Measurements from ENCODE around the gene STN1. TPM values are rescaled to one million over a fixed set of nuclear protein-coding genes. Genes with fewer than 3 reads are reported as not detected.

Gene STN1
- total and polyA plus RNA-seq, 4 experiments from 2014 or later: 30.4 to 111 (median 71.2) TPM

- DNase-seq: no peak
- Histone ChIP-seq H3K9me3 (ENCODE audit: control insufficient read depth in 1 of 2, low read length in 2 of 2) (no peaks in the 10 kb centered on the region), H3K4me3 (ENCODE audit: low read length in 2 of 2) (no peak overlapping the region), H3K36me3 (ENCODE audit: insufficient read depth, low read length) (no peaks in the 10 kb centered on the region), H3K27ac (ENCODE audit: low read depth, low read length) (no peak overlapping the region), H3K27me3 (ENCODE audit: insufficient read depth, low read length) (no peaks in the 10 kb centered on the region), H3K4me1 (ENCODE audit: insufficient read depth, low read length) (no peaks in the 10 kb centered on the region)
- no peak overlapping the region for H3K4me3 Mint-ChIP-seq
- intact Hi-C loops (cut with micrococcal nuclease): no loop called here
- CTCF ChIA-PET (ENCODE audit: partially characterized antibody): interaction anchor here (1.5 kb wide), 1 partner anchor 48 kb away, joined by 4 read pairs; no protein-coding TSS in a partner anchor
- no peaks in the 10 kb centered on the region for H3K4me1 Mint-ChIP-seq
- H3K27ac Mint-ChIP-seq: no peak overlapping the region
- no peaks in the 10 kb centered on the region for H3K27me3 Mint-ChIP-seq
- POLR2A ChIA-PET (ENCODE audit: partially characterized antibody): no interaction called here
- H3K36me3 Mint-ChIP-seq: no peaks in the 10 kb centered on the region
- no peaks in the 10 kb centered on the region for H3K9me3 Mint-ChIP-seq
Observed at GRCh38 chr10:103936022-103936421, 18.0 kb upstream of the STN1 start.

- H3K27ac ChIP-seq (ENCODE audit: low read depth, low read length): no peak overlapping the region
- Mint-ChIP-seq H3K27ac (no peak overlapping the region), H3K4me1 (no peaks in the 10 kb centered on the region), H3K27me3 (no peaks in the 10 kb centered on the region), H3K9me3 (no peaks in the 10 kb centered on the region), H3K36me3 (no peaks in the 10 kb centered on the region), H3K4me3 (no peak overlapping the region)
- intact Hi-C loops (cut with micrococcal nuclease): no loop called here
- POLR2A ChIA-PET (ENCODE audit: partially characterized antibody): no interaction called here
- H3K27me3 ChIP-seq (ENCODE audit: insufficient read depth, low read length): no peaks in the 10 kb centered on the region
- no peak overlapping the region for H3K4me3 ChIP-seq (ENCODE audit: low read length in 2 of 2)
- no peak for DNase-seq
- CTCF ChIA-PET (ENCODE audit: partially characterized antibody): no interaction called here
- no peaks in the 10 kb centered on the region for H3K36me3 ChIP-seq (ENCODE audit: insufficient read depth, low read length)
- H3K4me1 ChIP-seq (ENCODE audit: insufficient read depth, low read length): no peaks in the 10 kb centered on the region
- no peaks in the 10 kb centered on the region for H3K9me3 ChIP-seq (ENCODE audit: control insufficient read depth in 1 of 2, low read length in 2 of 2)
Observed at GRCh38 chr10:103934308-103934707, 16.3 kb upstream of the STN1 start.

GRCh38 chr10:103933557-103934121 is 15.7 kb upstream of the STN1 start:
- H3K36me3 Mint-ChIP-seq: no peaks in the 10 kb centered on the region
- ChIA-PET POLR2A (ENCODE audit: partially characterized antibody) (no interaction called here), CTCF (ENCODE audit: partially characterized antibody) (no interaction called here)
- Histone ChIP-seq H3K36me3 (ENCODE audit: insufficient read depth, low read length) (no peaks in the 10 kb centered on the region), H3K27ac (ENCODE audit: low read depth, low read length) (no peak overlapping the region), H3K4me3 (ENCODE audit: low read length in 2 of 2) (no peak overlapping the region), H3K9me3 (ENCODE audit: control insufficient read depth in 1 of 2, low read length in 2 of 2) (no peaks in the 10 kb centered on the region), H3K4me1 (ENCODE audit: insufficient read depth, low read length) (no peaks in the 10 kb centered on the region), H3K27me3 (ENCODE audit: insufficient read depth, low read length) (no peaks in the 10 kb centered on the region)
- H3K27ac Mint-ChIP-seq: no peak overlapping the region
- H3K9me3 Mint-ChIP-seq: no peaks in the 10 kb centered on the region
- intact Hi-C loops (cut with micrococcal nuclease): no loop called here
- no peak overlapping the region for H3K4me3 Mint-ChIP-seq
- DNase-seq: no peak
- no peaks in the 10 kb centered on the region for H3K27me3 Mint-ChIP-seq
- no peaks in the 10 kb centered on the region for H3K4me1 Mint-ChIP-seq

GRCh38 chr10:103932971-103933370 is 15.0 kb upstream of the STN1 start:
- no peak overlapping the region for H3K27ac ChIP-seq (ENCODE audit: low read depth, low read length)
- Mint-ChIP-seq H3K4me1 (no peaks in the 10 kb centered on the region), H3K27me3 (no peaks in the 10 kb centered on the region), H3K9me3 (no peaks in the 10 kb centered on the region), H3K36me3 (no peaks in the 10 kb centered on the region), H3K27ac (no peak overlapping the region), H3K4me3 (no peak overlapping the region)
- intact Hi-C loops (cut with micrococcal nuclease): no loop called here
- no peaks in the 10 kb centered on the region for H3K36me3 ChIP-seq (ENCODE audit: insufficient read depth, low read length)
- no peaks in the 10 kb centered on the region for H3K4me1 ChIP-seq (ENCODE audit: insufficient read depth, low read length)
- H3K27me3 ChIP-seq (ENCODE audit: insufficient read depth, low read length): no peaks in the 10 kb centered on the region
- DNase-seq: no peak
- ChIA-PET CTCF (ENCODE audit: partially characterized antibody) (interaction anchor here (0.9 kb wide), 1 partner anchor 26 kb away, joined by 3 read pairs; no protein-coding TSS in a partner anchor), POLR2A (ENCODE audit: partially characterized antibody) (no interaction called here)
- no peaks in the 10 kb centered on the region for H3K9me3 ChIP-seq (ENCODE audit: control insufficient read depth in 1 of 2, low read length in 2 of 2)
- no peak overlapping the region for H3K4me3 ChIP-seq (ENCODE audit: low read length in 2 of 2)

- no peaks in the 10 kb centered on the region for H3K36me3 ChIP-seq (ENCODE audit: insufficient read depth, low read length)
- H3K4me1 Mint-ChIP-seq: no peaks in the 10 kb centered on the region
- H3K4me3 Mint-ChIP-seq: no peak overlapping the region
- H3K9me3 Mint-ChIP-seq: no peaks in the 10 kb centered on the region
- no peaks in the 10 kb centered on the region for H3K9me3 ChIP-seq (ENCODE audit: control insufficient read depth in 1 of 2, low read length in 2 of 2)
- POLR2A ChIA-PET (ENCODE audit: partially characterized antibody): no interaction called here
- H3K4me3 ChIP-seq (ENCODE audit: low read length in 2 of 2): no peak overlapping the region
- H3K27me3 Mint-ChIP-seq: no peaks in the 10 kb centered on the region
- H3K27me3 ChIP-seq (ENCODE audit: insufficient read depth, low read length): no peaks in the 10 kb centered on the region
- no peaks in the 10 kb centered on the region for H3K36me3 Mint-ChIP-seq
- CTCF ChIA-PET (ENCODE audit: partially characterized antibody): interaction anchor here (0.9 kb wide), 1 partner anchor 27 kb away, joined by 3 read pairs; no protein-coding TSS in a partner anchor
- DNase-seq: no peak
- H3K27ac Mint-ChIP-seq: no peak overlapping the region
- intact Hi-C loops (cut with micrococcal nuclease): no loop called here
- no peak overlapping the region for H3K27ac ChIP-seq (ENCODE audit: low read depth, low read length)
- no peaks in the 10 kb centered on the region for H3K4me1 ChIP-seq (ENCODE audit: insufficient read depth, low read length)
Observed at GRCh38 chr10:103932271-103932670, 14.3 kb upstream of the STN1 start.

- Mint-ChIP-seq H3K36me3 (no peaks in the 10 kb centered on the region), H3K27me3 (no peaks in the 10 kb centered on the region), H3K9me3 (no peaks in the 10 kb centered on the region), H3K4me3 (no peak overlapping the region), H3K27ac (no peak overlapping the region), H3K4me1 (no peaks in the 10 kb centered on the region)
- H3K4me1 ChIP-seq (ENCODE audit: insufficient read depth, low read length): no peaks in the 10 kb centered on the region
- H3K9me3 ChIP-seq (ENCODE audit: control insufficient read depth in 1 of 2, low read length in 2 of 2): no peaks in the 10 kb centered on the region
- ChIA-PET POLR2A (ENCODE audit: partially characterized antibody) (no interaction called here), CTCF (ENCODE audit: partially characterized antibody) (interaction anchor here (1.1 to 1.2 kb wide), 2 partner anchors 20 to 42 kb away, joined by 3 to 4 read pairs; no protein-coding TSS in a partner anchor)
- no peak overlapping the region for H3K27ac ChIP-seq (ENCODE audit: low read depth, low read length)
- H3K36me3 ChIP-seq (ENCODE audit: insufficient read depth, low read length): no peaks in the 10 kb centered on the region
- no peaks in the 10 kb centered on the region for H3K27me3 ChIP-seq (ENCODE audit: insufficient read depth, low read length)
- no peak overlapping the region for H3K4me3 ChIP-seq (ENCODE audit: low read length in 2 of 2)
- no peak for DNase-seq
- intact Hi-C loops (cut with micrococcal nuclease): no loop called here
Observed at GRCh38 chr10:103931603-103932002, 13.6 kb upstream of the STN1 start.

GRCh38 chr10:103930881-103931280 is 12.9 kb upstream of the STN1 start:
- Histone ChIP-seq H3K27me3 (ENCODE audit: insufficient read depth, low read length) (no peaks in the 10 kb centered on the region), H3K9me3 (ENCODE audit: control insufficient read depth in 1 of 2, low read length in 2 of 2) (no peaks in the 10 kb centered on the region), H3K36me3 (ENCODE audit: insufficient read depth, low read length) (no peaks in the 10 kb centered on the region), H3K27ac (ENCODE audit: low read depth, low read length) (no peak overlapping the region), H3K4me3 (ENCODE audit: low read length in 2 of 2) (no peak overlapping the region), H3K4me1 (ENCODE audit: insufficient read depth, low read length) (no peaks in the 10 kb centered on the region)
- Mint-ChIP-seq H3K36me3 (no peaks in the 10 kb centered on the region), H3K9me3 (no peaks in the 10 kb centered on the region), H3K4me1 (no peaks in the 10 kb centered on the region), H3K27me3 (no peaks in the 10 kb centered on the region), H3K4me3 (no peak overlapping the region), H3K27ac (no peak overlapping the region)
- ChIA-PET CTCF (ENCODE audit: partially characterized antibody) (interaction anchor here (1.1 to 1.2 kb wide), 2 partner anchors 21 to 41 kb away, joined by 3 to 4 read pairs; no protein-coding TSS in a partner anchor), POLR2A (ENCODE audit: partially characterized antibody) (no interaction called here)
- DNase-seq: no peak
- intact Hi-C loops (cut with micrococcal nuclease): no loop called here

GRCh38 chr10:103930449-103930848 is 12.5 kb upstream of the STN1 start:
- DNase-seq: no peak
- no peaks in the 10 kb centered on the region for H3K9me3 ChIP-seq (ENCODE audit: control insufficient read depth in 1 of 2, low read length in 2 of 2)
- no peak overlapping the region for H3K4me3 ChIP-seq (ENCODE audit: low read length in 2 of 2)
- no peak overlapping the region for H3K4me3 Mint-ChIP-seq
- no peaks in the 10 kb centered on the region for H3K4me1 ChIP-seq (ENCODE audit: insufficient read depth, low read length)
- intact Hi-C loops (cut with micrococcal nuclease): no loop called here
- H3K27me3 ChIP-seq (ENCODE audit: insufficient read depth, low read length): no peaks in the 10 kb centered on the region
- ChIA-PET CTCF (ENCODE audit: partially characterized antibody) (no interaction called here), POLR2A (ENCODE audit: partially characterized antibody) (no interaction called here)
- no peaks in the 10 kb centered on the region for H3K36me3 Mint-ChIP-seq
- no peak overlapping the region for H3K27ac ChIP-seq (ENCODE audit: low read depth, low read length)
- no peaks in the 10 kb centered on the region for H3K36me3 ChIP-seq (ENCODE audit: insufficient read depth, low read length)
- H3K27me3 Mint-ChIP-seq: no peaks in the 10 kb centered on the region
- no peaks in the 10 kb centered on the region for H3K4me1 Mint-ChIP-seq
- no peaks in the 10 kb centered on the region for H3K9me3 Mint-ChIP-seq
- no peak overlapping the region for H3K27ac Mint-ChIP-seq

All from CD4-positive, alpha-beta memory T cell (primary cell).